ENCODE results near the gene C1QTNF8.

- TF ChIP-seq CTCF (optimal IDR thresholded peaks at IDR 0.05 in 1 of 3, IDR thresholded peaks at IDR 0.05 in 1 of 3, conservative IDR thresholded peaks at IDR 0.05 in 1 of 3; ENCODE audit: extremely low read depth in 1 of 3, insufficient read depth in 2 of 3, low read length in 3 of 3) (no peak), EZH2 (IDR thresholded peaks at IDR 0.05; ENCODE audit: low read length) (no peak)
These were observed 28.2 kb upstream of the C1QTNF8 start for GRCh38 chr16:1124291-1124690.
